HEK293T (cell line): ENCODE data around the gene TMEM151B.

ENCODE experiments used
- BHLHE40 ChIP-seq: fragments of 450-650 bp; IDR thresholded peaks from 2 replicates; pipeline ENCODE4 v1.6.1; 2016; ENCODE audit warnings: mild to moderate bottlenecking, moderate library complexity, borderline replicate concordance
- CTBP1 ChIP-seq: fragments of 450-650 bp; IDR thresholded peaks from 2 replicates; pipeline ENCODE4 v1.6.1; 2016; ENCODE audit warnings: borderline replicate concordance
- FOXA1 ChIP-seq: fragments of 450-650 bp; IDR thresholded peaks from 2 replicates; pipeline ENCODE4 v1.6.1; 2016; ENCODE audit warnings: mild to moderate bottlenecking
- FOXK2 ChIP-seq: fragments of 450-650 bp; IDR thresholded peaks from 2 replicates; pipeline ENCODE4 v1.6.1; 2016; ENCODE audit warnings: mild to moderate bottlenecking
- FOXM1 ChIP-seq: fragments of 450-650 bp; IDR thresholded peaks from 2 replicates; pipeline ENCODE4 v1.6.1; 2017; ENCODE audit warnings: mild to moderate bottlenecking, borderline replicate concordance
- LEF1 ChIP-seq: fragments of 450-650 bp; IDR thresholded peaks from 2 replicates; pipeline ENCODE4 v1.6.1; 2017; ENCODE audit warnings: mild to moderate bottlenecking, borderline replicate concordance
- TF ChIP-seq, protein P1 (sequence below): fragments of 450-650 bp; IDR thresholded peaks from 2 replicates; pipeline ENCODE4 v1.6.1; 2016

GRCh38 chr6:44235891-44236516 is 34.2 kb upstream of the TMEM151B start:
- TF ChIP-seq FOXM1 (no peak), CTBP1 (no peak), FOXA1 (no peak), FOXK2 (no peak), BHLHE40 (no peak), LEF1 (no peak)
- TF ChIP-seq, protein P1, sequence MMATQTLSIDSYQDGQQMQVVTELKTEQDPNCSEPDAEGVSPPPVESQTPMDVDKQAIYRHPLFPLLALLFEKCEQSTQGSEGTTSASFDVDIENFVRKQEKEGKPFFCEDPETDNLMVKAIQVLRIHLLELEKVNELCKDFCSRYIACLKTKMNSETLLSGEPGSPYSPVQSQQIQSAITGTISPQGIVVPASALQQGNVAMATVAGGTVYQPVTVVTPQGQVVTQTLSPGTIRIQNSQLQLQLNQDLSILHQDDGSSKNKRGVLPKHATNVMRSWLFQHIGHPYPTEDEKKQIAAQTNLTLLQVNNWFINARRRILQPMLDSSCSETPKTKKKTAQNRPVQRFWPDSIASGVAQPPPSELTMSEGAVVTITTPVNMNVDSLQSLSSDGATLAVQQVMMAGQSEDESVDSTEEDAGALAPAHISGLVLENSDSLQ: no peak
